Parathyroid adenoma (tissue), 2 donors: Measurements from ENCODE around the gene SCO2.

Source experiments
- H2AFZ ChIP-seq: fragments of 300-600 bp; sonication (generic); one replicate; pipeline ENCODE4 v1.7.0; 2017; ENCODE audit warnings: antibody characterized with exemption, mild to moderate bottlenecking
- H3K27ac ChIP-seq: fragments of 300-600 bp; sonication (generic); one replicate; pipeline ENCODE4 v1.7.0; 2017
- H3K27me3 ChIP-seq: fragments of 300-600 bp; sonication (generic); one replicate; pipeline ENCODE4 v1.7.0; 2017; ENCODE audit warnings: low read length; ENCODE audit not compliant: control insufficient read depth, insufficient read depth
- H3K36me3 ChIP-seq: fragments of 300-600 bp; sonication (generic); one replicate; pipeline ENCODE4 v1.7.0; 2017; ENCODE audit warnings: low read length; ENCODE audit not compliant: control insufficient read depth, insufficient read depth
- H3K4me1 ChIP-seq: fragments of 300-600 bp; sonication (generic); one replicate; pipeline ENCODE4 v1.7.0; 2017; ENCODE audit warnings: control low read depth
- H3K4me2 ChIP-seq: fragments of 300-600 bp; sonication (generic); one replicate; pipeline ENCODE4 v1.7.0; 2017; ENCODE audit warnings: low read length
- H3K4me3 ChIP-seq: fragments of 300-600 bp; sonication (generic); one replicate; pipeline ENCODE4 v1.7.0; 2017; ENCODE audit warnings: low read depth, low read length
- H3K79me2 ChIP-seq: fragments of 300-600 bp; sonication (generic); one replicate; pipeline ENCODE4 v1.7.0; 2017; ENCODE audit warnings: control low read depth
- H3K9ac ChIP-seq: fragments of 300-600 bp; sonication (generic); one replicate; pipeline ENCODE4 v1.7.0; 2017; ENCODE audit warnings: mild to moderate bottlenecking
- H3K9me3 ChIP-seq: fragments of 300-600 bp; sonication (generic); one replicate; pipeline ENCODE4 v1.7.0; 2017; ENCODE audit warnings: low read length; ENCODE audit not compliant: control insufficient read depth
- CTCF ChIP-seq: fragments of 300-600 bp; sonication (generic); IDR thresholded peaks from one replicate; pipeline ENCODE4 v1.7.0; 2017; ENCODE audit warnings: antibody characterized with exemption, mild to moderate bottlenecking
- donor health status: primary hyperparathyroidism.

SCO2 gene

GRCh38 chr22:50571264-50572175, 46.1 kb upstream of the SCO2 start:
- peaks cover 12% of the 10 kb centered on the region for H3K4me1 ChIP-seq
- no peaks in the 10 kb centered on the region for H3K79me2 ChIP-seq
- H2AFZ ChIP-seq, result no peak overlapping the region
- H3K4me3 ChIP-seq, result no peak overlapping the region
- no peak overlapping the region for H3K4me2 ChIP-seq
- no peaks in the 10 kb centered on the region for H3K36me3 ChIP-seq
- no peak overlapping the region for H3K27ac ChIP-seq
- no peaks in the 10 kb centered on the region for H3K27me3 ChIP-seq
- no peak for TF ChIP-seq CTCF
- H3K9ac ChIP-seq, result no peak overlapping the region
- no peaks in the 10 kb centered on the region for H3K9me3 ChIP-seq

- no peaks in the 10 kb centered on the region for H3K9me3 ChIP-seq
- no peak overlapping the region for H2AFZ ChIP-seq
- H3K36me3 ChIP-seq, result no peaks in the 10 kb centered on the region
- H3K4me2 ChIP-seq, result no peak overlapping the region
- no peaks in the 10 kb centered on the region for H3K79me2 ChIP-seq
- H3K4me1 ChIP-seq, result peaks cover 12% of the 10 kb centered on the region
- H3K27ac ChIP-seq, result no peak overlapping the region
- H3K27me3 ChIP-seq, result no peaks in the 10 kb centered on the region
- no peak overlapping the region for H3K4me3 ChIP-seq
- no peak overlapping the region for H3K9ac ChIP-seq
- no peak for TF ChIP-seq CTCF
These were observed 45.5 kb upstream of the SCO2 start for GRCh38 chr22:50570861-50571260.

- Histone ChIP-seq H3K27me3 (no peaks in the 10 kb centered on the region), H3K4me1 (peaks cover 12% of the 10 kb centered on the region), H3K36me3 (no peaks in the 10 kb centered on the region), H3K79me2 (no peaks in the 10 kb centered on the region), H3K9me3 (no peaks in the 10 kb centered on the region), H3K4me2 (no peak overlapping the region), H3K27ac (no peak overlapping the region), H2AFZ (no peak overlapping the region), H3K9ac (no peak overlapping the region), H3K4me3 (no peak overlapping the region)
- no peak for TF ChIP-seq CTCF
These were observed 44.6 kb upstream of the SCO2 start for GRCh38 chr22:50569896-50570535.

GRCh38 chr22:50569041-50569459, 43.7 kb upstream of the SCO2 start:
- no peak overlapping the region for H3K27ac ChIP-seq

More at GRCh38 chr22:50569041-50569459, 43.7 kb upstream of the SCO2 start:
- Histone ChIP-seq H3K4me2 (no peak overlapping the region), H3K4me1 (peaks cover 12% of the 10 kb centered on the region), H3K9ac (no peak overlapping the region), H3K79me2 (no peaks in the 10 kb centered on the region), H2AFZ (no peak overlapping the region), H3K4me3 (no peak overlapping the region), H3K9me3 (no peaks in the 10 kb centered on the region), H3K36me3 (no peaks in the 10 kb centered on the region), H3K27me3 (no peaks in the 10 kb centered on the region)
- TF ChIP-seq CTCF, result no peak
